ENCODE results near the gene AQR.

Gene AQR

GRCh38 chr15:34865531-34865930 is 104.0 kb downstream of the AQR start:
- FAIRE-seq (no peak), DNase-seq (ENCODE audit: insufficient read length) (no peak)
- TF ChIP-seq POLR2AphosphoS5 (IDR thresholded peaks at IDR 0.05; ENCODE audit: low read depth, low read length), result no peak
- TF ChIP-seq POLR2A (IDR thresholded peaks at IDR 0.05; ENCODE audit: low read depth, low read length), result no peak
- no peak for TF ChIP-seq TAF1 (IDR thresholded peaks at IDR 0.05; ENCODE audit: borderline replicate concordance, low read depth, low read length)

- FAIRE-seq (no peak), DNase-seq (ENCODE audit: insufficient read length) (no peak)
- TF ChIP-seq TAF1 (IDR thresholded peaks at IDR 0.05; ENCODE audit: borderline replicate concordance, low read depth, low read length) (no peak), POLR2AphosphoS5 (IDR thresholded peaks at IDR 0.05; ENCODE audit: low read depth, low read length) (no peak), POLR2A (IDR thresholded peaks at IDR 0.05; ENCODE audit: low read depth, low read length) (no peak)
Observed at GRCh38 chr15:34861214-34861613, 108.3 kb downstream of the AQR start.

GRCh38 chr15:34855893-34856292 is 113.6 kb downstream of the AQR start:
- TF ChIP-seq TAF1 (IDR thresholded peaks at IDR 0.05; ENCODE audit: borderline replicate concordance, low read depth, low read length) (no peak), POLR2AphosphoS5 (IDR thresholded peaks at IDR 0.05; ENCODE audit: low read depth, low read length) (no peak), POLR2A (IDR thresholded peaks at IDR 0.05; ENCODE audit: low read depth, low read length) (no peak)
- DNase-seq (ENCODE audit: insufficient read length) (no peak), FAIRE-seq (no peak)

GRCh38 chr15:34855413-34855812 is 114.1 kb downstream of the AQR start:
- no peak for DNase-seq (ENCODE audit: insufficient read length)
- TF ChIP-seq POLR2AphosphoS5 (IDR thresholded peaks at IDR 0.05; ENCODE audit: low read depth, low read length) (no peak), TAF1 (IDR thresholded peaks at IDR 0.05; ENCODE audit: borderline replicate concordance, low read depth, low read length) (no peak), POLR2A (IDR thresholded peaks at IDR 0.05; ENCODE audit: low read depth, low read length) (no peak)
- FAIRE-seq, result no peak

GRCh38 chr15:34854232-34854631 is 115.3 kb downstream of the AQR start:
- no peak for FAIRE-seq
- TF ChIP-seq TAF1 (IDR thresholded peaks at IDR 0.05; ENCODE audit: borderline replicate concordance, low read depth, low read length), result no peak
- TF ChIP-seq POLR2AphosphoS5 (IDR thresholded peaks at IDR 0.05; ENCODE audit: low read depth, low read length), result no peak
- TF ChIP-seq POLR2A (IDR thresholded peaks at IDR 0.05; ENCODE audit: low read depth, low read length), result no peak
- no peak for DNase-seq (ENCODE audit: insufficient read length)

GRCh38 chr15:34853001-34853758 is 116.4 kb downstream of the AQR start:
- TF ChIP-seq POLR2AphosphoS5 (IDR thresholded peaks at IDR 0.05; ENCODE audit: low read depth, low read length), result no peak
- TF ChIP-seq TAF1 (IDR thresholded peaks at IDR 0.05; ENCODE audit: borderline replicate concordance, low read depth, low read length), result no peak
- TF ChIP-seq POLR2A (IDR thresholded peaks at IDR 0.05; ENCODE audit: low read depth, low read length), result no peak
- no peak for FAIRE-seq
- no peak for DNase-seq (ENCODE audit: insufficient read length)

GRCh38 chr15:34851751-34852150 is 117.8 kb downstream of the AQR start:
- no peak for FAIRE-seq

GRCh38 chr15:34851007-34851406 is 118.5 kb downstream of the AQR start:
- FAIRE-seq, result no peak
- TF ChIP-seq POLR2A (IDR thresholded peaks at IDR 0.05; ENCODE audit: low read depth, low read length), result no peak
- no peak for TF ChIP-seq TAF1 (IDR thresholded peaks at IDR 0.05; ENCODE audit: borderline replicate concordance, low read depth, low read length)
- TF ChIP-seq POLR2AphosphoS5 (IDR thresholded peaks at IDR 0.05; ENCODE audit: low read depth, low read length), result no peak
- DNase-seq (ENCODE audit: insufficient read length), result no peak

More at GRCh38 chr15:34851751-34852150, 117.8 kb downstream of the AQR start:
- no peak for DNase-seq (ENCODE audit: insufficient read length)
- TF ChIP-seq POLR2AphosphoS5 (IDR thresholded peaks at IDR 0.05; ENCODE audit: low read depth, low read length) (no peak), TAF1 (IDR thresholded peaks at IDR 0.05; ENCODE audit: borderline replicate concordance, low read depth, low read length) (no peak), POLR2A (IDR thresholded peaks at IDR 0.05; ENCODE audit: low read depth, low read length) (no peak)

GRCh38 chr15:34850121-34850520 is 119.4 kb downstream of the AQR start:
- TF ChIP-seq TAF1 (IDR thresholded peaks at IDR 0.05; ENCODE audit: borderline replicate concordance, low read depth, low read length), result no peak
- no peak for TF ChIP-seq POLR2A (IDR thresholded peaks at IDR 0.05; ENCODE audit: low read depth, low read length)
- TF ChIP-seq POLR2AphosphoS5 (IDR thresholded peaks at IDR 0.05; ENCODE audit: low read depth, low read length), result no peak
- FAIRE-seq (no peak), DNase-seq (ENCODE audit: insufficient read length) (no peak)

GRCh38 chr15:34849364-34849959 is 120.1 kb downstream of the AQR start:
- DNase-seq (ENCODE audit: insufficient read length) (no peak), FAIRE-seq (no peak)
- TF ChIP-seq POLR2A (IDR thresholded peaks at IDR 0.05; ENCODE audit: low read depth, low read length) (no peak), POLR2AphosphoS5 (IDR thresholded peaks at IDR 0.05; ENCODE audit: low read depth, low read length) (no peak), TAF1 (IDR thresholded peaks at IDR 0.05; ENCODE audit: borderline replicate concordance, low read depth, low read length) (no peak)

- DNase-seq (ENCODE audit: insufficient read length), result no peak
- no peak for TF ChIP-seq TAF1 (IDR thresholded peaks at IDR 0.05; ENCODE audit: borderline replicate concordance, low read depth, low read length)
- no peak for TF ChIP-seq POLR2A (IDR thresholded peaks at IDR 0.05; ENCODE audit: low read depth, low read length)
- no peak for TF ChIP-seq POLR2AphosphoS5 (IDR thresholded peaks at IDR 0.05; ENCODE audit: low read depth, low read length)
- no peak for FAIRE-seq
Observed at GRCh38 chr15:34847598-34847997, 121.9 kb downstream of the AQR start.

- TF ChIP-seq POLR2A (IDR thresholded peaks at IDR 0.05; ENCODE audit: low read depth, low read length), result no peak
- no peak for TF ChIP-seq TAF1 (IDR thresholded peaks at IDR 0.05; ENCODE audit: borderline replicate concordance, low read depth, low read length)
- TF ChIP-seq POLR2AphosphoS5 (IDR thresholded peaks at IDR 0.05; ENCODE audit: low read depth, low read length), result no peak
- DNase-seq (ENCODE audit: insufficient read length) (no peak), FAIRE-seq (no peak)
Observed at GRCh38 chr15:34841262-34841725, 128.2 kb downstream of the AQR start.
